IMR-90 (cell line): ENCODE measurements around the gene DLG3. TPM values are rescaled to one million over a fixed set of nuclear protein-coding genes. Genes with fewer than 3 reads are reported as not detected.

ENCODE experiments used
- ATAC-seq: fragments of 200-7000 bp; cut with Tn5 transposase; 2 replicates; pipeline ENCODE4 v1.9.1; 2020; ENCODE audit warnings: low read depth, mild to moderate bottlenecking, moderate library complexity
- BruUV-seq: library from RNA; stranded (reverse); fragments of 400-500 nt; replicated peaks from 2 replicates; lab custom pipeline; 2021; lab: Mats Ljungman, UMichigan
- CTCF ChIA-PET: fragments of 300-600 bp; formaldehyde crosslinking; extraction: SDS; loops from one replicate; lab custom pipeline; 2021; ENCODE audit warnings: antibody characterized with exemption; lab: Yijun Ruan, JAX
- POLR2A ChIA-PET: fragments of 300-600 bp; sonication (Branson Sonifier 250); formaldehyde crosslinking; loops from one replicate; lab custom pipeline; 2022; ENCODE audit warnings: antibody characterized with exemption; ENCODE audit not compliant: unreplicated experiment; lab: Charles Lee
- DNase-seq: peaks from one replicate; pipeline ENCODE4 v3.0.0; 2013
- H2AFZ ChIP-seq: replicated peaks from 2 replicates; pipeline ENCODE3; 2013; ENCODE audit warnings: low read length, mild to moderate bottlenecking; ENCODE audit not compliant: poor library complexity
- H2AK5ac ChIP-seq: 2 replicates; pipeline ENCODE4 v1.6.1; 2013; ENCODE audit warnings: low read depth, low read length, inconsistent platforms
- H2AK9ac ChIP-seq: replicated peaks from 2 replicates; pipeline ENCODE3; 2013; ENCODE audit warnings: mild to moderate bottlenecking, low read depth, low read length, moderate library complexity; ENCODE audit not compliant: poor library complexity
- H2BK120ac ChIP-seq: 2 replicates; pipeline ENCODE4 v1.6.1; 2013; ENCODE audit warnings: low read depth, low read length, inconsistent platforms
- H2BK15ac ChIP-seq: 3 replicates; pipeline ENCODE4 v1.6.1; 2013; ENCODE audit warnings: low read depth, low read length, inconsistent platforms
- H2BK20ac ChIP-seq: 2 replicates; pipeline ENCODE4 v1.6.1; 2013; ENCODE audit warnings: low read depth, mild to moderate bottlenecking, inconsistent platforms, low read length, moderate library complexity
- H2BK5ac ChIP-seq: 2 replicates; pipeline ENCODE4 v1.6.1; 2013; ENCODE audit warnings: mild to moderate bottlenecking, low read depth, low read length, inconsistent platforms; ENCODE audit not compliant: poor library complexity, severe bottlenecking
- H3K14ac ChIP-seq: replicated peaks from 2 replicates; pipeline ENCODE4 v1.6.1; 2013; ENCODE audit warnings: low read depth, low read length, inconsistent platforms
- H3K18ac ChIP-seq: 2 replicates; pipeline ENCODE4 v1.6.1; 2013; ENCODE audit warnings: low read depth, low read length, control low read depth
- H3K23ac ChIP-seq: 2 replicates; pipeline ENCODE4 v1.6.1; 2013; ENCODE audit warnings: low read depth, low read length, inconsistent platforms
- H3K27ac ChIP-seq: 2 replicates; pipeline ENCODE4 v1.5.1; 2013; ENCODE audit warnings: mild to moderate bottlenecking, control low read depth, low read length; ENCODE audit not compliant: insufficient read depth
- H3K27me3 ChIP-seq: 2 replicates; pipeline ENCODE4 v1.6.1; 2013; ENCODE audit warnings: low read length; ENCODE audit not compliant: control insufficient read depth, insufficient read depth
- H3K36me3 ChIP-seq: 2 replicates; pipeline ENCODE4 v1.6.1; 2013; ENCODE audit warnings: low read length, mixed read lengths; ENCODE audit not compliant: control insufficient read depth, insufficient read depth
- H3K4ac ChIP-seq: 2 replicates; pipeline ENCODE4 v1.6.1; 2013; ENCODE audit warnings: low read depth, low read length, inconsistent platforms
- H3K4me1 ChIP-seq: 2 replicates; pipeline ENCODE4 v1.6.1; 2013; ENCODE audit warnings: low read length, mixed read lengths; ENCODE audit not compliant: control insufficient read depth, insufficient read depth
- H3K4me2 ChIP-seq: 2 replicates; pipeline ENCODE4 v1.6.1; 2013; ENCODE audit warnings: low read depth, mild to moderate bottlenecking, control low read depth, low read length, moderate library complexity
- H3K4me3 ChIP-seq: 2 replicates; pipeline ENCODE4 v1.5.1; 2013; ENCODE audit warnings: low read depth, mild to moderate bottlenecking, control low read depth, low read length, moderate library complexity; ENCODE audit not compliant: insufficient read depth
- H3K56ac ChIP-seq: 2 replicates; pipeline ENCODE4 v1.6.1; 2013; ENCODE audit warnings: low read length, inconsistent platforms; ENCODE audit not compliant: insufficient read depth; ENCODE audit errors: extremely low read depth
- H3K79me1 ChIP-seq, 2 experiments: 2 replicates each; pipeline ENCODE4 v1.6.1; 2013; ENCODE audit warnings: low read length in 2 of 2, inconsistent platforms in 1 of 2, low read depth in 1 of 2
- H3K9ac ChIP-seq: 2 replicates; pipeline ENCODE4 v1.6.1; 2013; ENCODE audit warnings: low read depth, low read length, control low read depth
- H3K9me1 ChIP-seq: 2 replicates; pipeline ENCODE4 v1.6.1; 2013; ENCODE audit warnings: low read length, inconsistent platforms; ENCODE audit not compliant: insufficient read depth
- H3K9me3 ChIP-seq: 2 replicates; pipeline ENCODE4 v1.6.1; 2013; ENCODE audit warnings: low read length; ENCODE audit not compliant: control insufficient read depth, insufficient read depth
- H4K20me1 ChIP-seq: 2 replicates; pipeline ENCODE4 v1.6.1; 2013; ENCODE audit warnings: low read length, inconsistent platforms; ENCODE audit not compliant: insufficient read depth
- H4K5ac ChIP-seq: 2 replicates; pipeline ENCODE4 v1.6.1; 2013; ENCODE audit warnings: mild to moderate bottlenecking, low read depth, low read length, control low read depth
- H4K8ac ChIP-seq, 2 experiments: 2 replicates each; pipeline ENCODE4 v1.6.1; 2013; ENCODE audit warnings: low read depth in 2 of 2, low read length in 2 of 2, control low read depth in 1 of 2, inconsistent platforms in 1 of 2
- H4K91ac ChIP-seq: 2 replicates; pipeline ENCODE4 v1.6.1; 2013; ENCODE audit warnings: low read depth, low read length, inconsistent platforms; ENCODE audit not compliant: insufficient read depth
- MAZ ChIP-seq: IDR thresholded peaks from 2 replicates; pipeline ENCODE4 v1.6.1; 2012; ENCODE audit warnings: low read depth, mild to moderate bottlenecking, low read length, improper control_type of control experiment, moderate library complexity, borderline replicate concordance
- MXI1 ChIP-seq: IDR thresholded peaks from 2 replicates; pipeline ENCODE4 v1.6.1; 2012; ENCODE audit warnings: low read depth, mild to moderate bottlenecking, low read length, moderate library complexity, borderline replicate concordance
- POLR2A ChIP-seq: IDR thresholded peaks from 2 replicates; pipeline ENCODE4 v1.6.1; 2012; ENCODE audit warnings: mild to moderate bottlenecking, low read depth, low read length
- RAD21 ChIP-seq: IDR thresholded peaks from 2 replicates; pipeline ENCODE4 v1.6.1; 2012; ENCODE audit warnings: low read length, improper control_type of control experiment
- SMC3 ChIP-seq: fragments of 150-350 bp; IDR thresholded peaks from 2 replicates; pipeline ENCODE4 v1.6.1; 2016; ENCODE audit warnings: low read depth, mild to moderate bottlenecking, antibody characterized with exemption, low read length, moderate library complexity
- WGBS, 2 experiments: methylation state at CpG; one replicate each; pipeline versions ENCODE4 v1.1.5 to v1.1.7; 2013; ENCODE audit warnings: missing lambda C conversion rate in 2 of 2; ENCODE audit not compliant: insufficient read length in 1 of 2; ENCODE audit errors: extremely low coverage in 2 of 2; 5-methylcytosine and 5-hydroxymethylcytosine counted together
- dilution Hi-C: fragments of 300-500 bp; cut with HindIII; formaldehyde crosslinking; loops from one replicate; pipeline ENCODE4 v1.14.3; 2018; ENCODE audit warnings: low sequenced_read_pairs; ENCODE audit not compliant: unreplicated experiment
- in situ Hi-C: fragments of 300-500 bp; cut with MboI; formaldehyde crosslinking; loops from 3 replicates; pipeline ENCODE4 v1.14.3; 2019; ENCODE audit warnings: low sequenced_read_pairs, inconsistent platforms, mixed read lengths
- intact Hi-C: fragments of 100-400 bp; cut with micrococcal nuclease; formaldehyde crosslinking; loops from 2 replicates; pipeline ENCODE4 v1.10.0; 2022
- polyA plus RNA-seq, 3 experiments: library from polyadenylated mRNA; depleted of rRNA; stranded (reverse); fragments of >200 nt; gene quantifications; 2 replicates each; pipeline ENCODE4 v1.2.3, GENCODE V29; 2012; ENCODE audit warnings: low replicate concordance in 1 of 3
- total RNA-seq: library from RNA; depleted of rRNA; stranded (reverse); fragments of >200 nt; gene quantifications from 2 replicates; pipeline ENCODE4 v1.2.3, GENCODE V29; 2012
- TF ChIP-seq, protein P1 (sequence below): fragments of 150-350 bp; IDR thresholded peaks from 2 replicates; pipeline ENCODE4 v1.6.1; 2016; ENCODE audit warnings: low read depth, mild to moderate bottlenecking, low read length, moderate library complexity, borderline replicate concordance

Gene DLG3
- total and polyA plus RNA-seq, 2 of the 4 experiments (the other 2 are of a cell fraction), result 11.0 to 27.1 TPM

GRCh38 chrX:70476166-70476933 is 31.7 kb downstream of the DLG3 start:
- peak overlapping the region; percentile 63; the same call in 1 of the 2 replicates for H3K27ac ChIP-seq
- peaks cover 22% of the 10 kb centered on the region for H3K4me1 ChIP-seq
- peaks cover 3% of the 10 kb centered on the region for H3K36me3 ChIP-seq
- H3K4me2 ChIP-seq, result no peak overlapping the region
- intact Hi-C loops (no loop called here), in situ Hi-C loops (no loop called here), dilution Hi-C loops (no loop called here)
- H3K4me3 ChIP-seq, result no peak overlapping the region
- H3K23ac ChIP-seq, result 0 out of 2 replicates have a peak overlapping the region, but pooled peaks have one; percentile 5
- H3K4ac ChIP-seq, result no peak overlapping the region
- no CpG with 5 or more reads among the region's 5 CpGs for WGBS, 2 experiments
- H2AK9ac ChIP-seq, result no peak overlapping the region
- no peak overlapping the region for H3K18ac ChIP-seq
- peaks cover 10% of the 10 kb centered on the region for H3K9me1 ChIP-seq
- TF ChIP-seq SMC3 (no peak), MXI1 (no peak), POLR2A (no peak), MAZ (no peak), RAD21 (no peak)
- TF ChIP-seq, protein P1, sequence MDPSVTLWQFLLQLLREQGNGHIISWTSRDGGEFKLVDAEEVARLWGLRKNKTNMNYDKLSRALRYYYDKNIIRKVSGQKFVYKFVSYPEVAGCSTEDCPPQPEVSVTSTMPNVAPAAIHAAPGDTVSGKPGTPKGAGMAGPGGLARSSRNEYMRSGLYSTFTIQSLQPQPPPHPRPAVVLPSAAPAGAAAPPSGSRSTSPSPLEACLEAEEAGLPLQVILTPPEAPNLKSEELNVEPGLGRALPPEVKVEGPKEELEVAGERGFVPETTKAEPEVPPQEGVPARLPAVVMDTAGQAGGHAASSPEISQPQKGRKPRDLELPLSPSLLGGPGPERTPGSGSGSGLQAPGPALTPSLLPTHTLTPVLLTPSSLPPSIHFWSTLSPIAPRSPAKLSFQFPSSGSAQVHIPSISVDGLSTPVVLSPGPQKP, result no peak
- no peak overlapping the region for H2BK15ac ChIP-seq
- peak overlapping the region; percentile 39; the same call in 1 of the 2 replicates for H2AK5ac ChIP-seq
- ChIA-PET CTCF (no interaction called here), POLR2A (no interaction called here)
- no peak overlapping the region for H3K14ac ChIP-seq
- no TSS peak for BruUV-seq
- no peaks in the 10 kb centered on the region for H3K9me3 ChIP-seq
- no peak overlapping the region for H3K56ac ChIP-seq
- no peak overlapping the region for H4K5ac ChIP-seq
- DNase-seq, result no peak
- no peaks in the 10 kb centered on the region; the same call in 1 of the 2 replicates for H3K27me3 ChIP-seq
- H2BK20ac ChIP-seq, result no peak overlapping the region
- H3K79me1 ChIP-seq, result peaks cover 0 to 34% of the 10 kb centered on the region in 2 experiments
- peak overlapping the region in 1 of 2 experiments; percentile 19; a peak in 1 of 4 replicates for H4K8ac ChIP-seq
- 0 out of 2 replicates have a peak overlapping the region, but pooled peaks have one; percentile 19 for H4K91ac ChIP-seq
- peak overlapping the region; percentile 74 for H2BK5ac ChIP-seq
- no peak for ATAC-seq
- no peak overlapping the region for H2AFZ ChIP-seq
- peak overlapping the region; percentile 23; the same call in 1 of the 2 replicates for H3K9ac ChIP-seq
- H4K20me1 ChIP-seq, result no peaks in the 10 kb centered on the region
- peak overlapping the region; percentile 5; the same call in 1 of the 2 replicates for H2BK120ac ChIP-seq
